ENCODE measurements around the gene HOXA4.

HOXA4 gene

GRCh38 chr7:27133409-27134231 is 3.1 kb upstream of the HOXA4 start:
- no peak for DNase-seq (ENCODE audit: low read depth in 2 of 2, low spot score in 1 of 2)

- DNase-seq (ENCODE audit: low read depth in 2 of 2, low spot score in 1 of 2) = no peak
Observed at GRCh38 chr7:27132978-27133377, 2.4 kb upstream of the HOXA4 start.

- no peak for DNase-seq (ENCODE audit: low read depth in 2 of 2, low spot score in 1 of 2)
Observed at GRCh38 chr7:27132214-27132613, 1.7 kb upstream of the HOXA4 start.

- DNase-seq (ENCODE audit: low read depth in 2 of 2, low spot score in 1 of 2) = no peak
Observed at GRCh38 chr7:27131390-27131819, 848 bp upstream of the HOXA4 start.

GRCh38 chr7:27129729-27130539 is 623 bp downstream of the HOXA4 start:
- DNase-seq (ENCODE audit: low read depth in 2 of 2, low spot score in 1 of 2) = no peak

- DNase-seq (ENCODE audit: low read depth in 2 of 2, low spot score in 1 of 2) = no peak
Observed at GRCh38 chr7:27128776-27129728, 1.5 kb downstream of the HOXA4 start.

GRCh38 chr7:27128034-27128433 is 2.5 kb downstream of the HOXA4 start:
- no peak for DNase-seq (ENCODE audit: low read depth in 2 of 2, low spot score in 1 of 2)

- DNase-seq (ENCODE audit: low read depth in 2 of 2, low spot score in 1 of 2) = no peak
Observed at GRCh38 chr7:27126596-27127327, 3.8 kb downstream of the HOXA4 start.

- no peak for DNase-seq (ENCODE audit: low read depth in 2 of 2, low spot score in 1 of 2)
Observed at GRCh38 chr7:27125986-27126394, 4.6 kb downstream of the HOXA4 start.

GRCh38 chr7:27124902-27125689 is 5.5 kb downstream of the HOXA4 start:
- no peak for DNase-seq (ENCODE audit: low read depth in 2 of 2, low spot score in 1 of 2)

GRCh38 chr7:27124096-27124901 is 6.3 kb downstream of the HOXA4 start:
- DNase-seq (ENCODE audit: low read depth in 2 of 2, low spot score in 1 of 2) = no peak

GRCh38 chr7:27123477-27124053 is 7.0 kb downstream of the HOXA4 start:
- DNase-seq (ENCODE audit: low read depth in 2 of 2, low spot score in 1 of 2) = no peak

GRCh38 chr7:27123007-27123476 is 7.5 kb downstream of the HOXA4 start:
- DNase-seq (ENCODE audit: low read depth in 2 of 2, low spot score in 1 of 2) = no peak

- DNase-seq (ENCODE audit: low read depth in 2 of 2, low spot score in 1 of 2) = no peak
Observed at GRCh38 chr7:27122077-27122910, 8.3 kb downstream of the HOXA4 start.

- no peak for DNase-seq (ENCODE audit: low read depth in 2 of 2, low spot score in 1 of 2)
Observed at GRCh38 chr7:27121684-27122076, 8.9 kb downstream of the HOXA4 start.

GRCh38 chr7:27119412-27119911 is 11.1 kb downstream of the HOXA4 start:
- DNase-seq (ENCODE audit: low read depth in 2 of 2, low spot score in 1 of 2) = no peak

GRCh38 chr7:27118580-27118979 is 12.0 kb downstream of the HOXA4 start:
- DNase-seq (ENCODE audit: low read depth in 2 of 2, low spot score in 1 of 2) = no peak
